Osteocyte (in vitro differentiated cells): Measurements from ENCODE around the gene NFIB. TPM values are rescaled to one million over a fixed set of nuclear protein-coding genes. Genes with fewer than 3 reads are reported as not detected.
A peak's percentile ranks its signal among the peaks of the same experiment; 100 is the strongest.

Source experiments
- DNase-seq: peaks from one replicate; pipeline ENCODE4 v3.0.0; 2021; ENCODE audit warnings: mixed read lengths; ENCODE audit not compliant: unreplicated experiment; ENCODE audit errors: extremely low spot score
- H3K27ac Mint-ChIP-seq: one replicate; pipeline ENCODE4 v1.8.0; 2021; ENCODE audit warnings: mild to moderate bottlenecking, mixed read lengths; ENCODE audit not compliant: unreplicated experiment
- H3K27me3 Mint-ChIP-seq: one replicate; pipeline ENCODE4 v1.8.0; 2021; ENCODE audit warnings: mixed read lengths; ENCODE audit not compliant: unreplicated experiment
- H3K36me3 Mint-ChIP-seq: one replicate; pipeline ENCODE4 v1.8.0; 2021; ENCODE audit warnings: mixed read lengths; ENCODE audit not compliant: unreplicated experiment
- H3K4me1 Mint-ChIP-seq: one replicate; pipeline ENCODE4 v1.8.0; 2021; ENCODE audit warnings: mixed read lengths; ENCODE audit not compliant: unreplicated experiment
- H3K4me3 Mint-ChIP-seq: one replicate; pipeline ENCODE4 v1.8.0; 2021; ENCODE audit warnings: mild to moderate bottlenecking, moderate library complexity, mixed read lengths; ENCODE audit not compliant: unreplicated experiment
- H3K9me3 Mint-ChIP-seq: one replicate; pipeline ENCODE4 v1.8.0; 2021; ENCODE audit warnings: mixed read lengths; ENCODE audit not compliant: unreplicated experiment
- total RNA-seq: library from RNA; stranded (reverse); gene quantifications from 2 replicates; pipeline ENCODE4 v1.2.1, GENCODE V29; 2021
- TF ChIP-seq, protein P1 (sequence below): fragments of 200-600 bp; sonication (generic); IDR thresholded peaks from 2 replicates; pipeline ENCODE4 v1.5.0; 2021; ENCODE audit warnings: antibody characterized with exemption, mild to moderate bottlenecking, moderate library complexity

The NFIB gene
- total RNA-seq, 1 donor from 2014 or later = 36.1 TPM

- no peak for DNase-seq
- TF ChIP-seq, protein P1, sequence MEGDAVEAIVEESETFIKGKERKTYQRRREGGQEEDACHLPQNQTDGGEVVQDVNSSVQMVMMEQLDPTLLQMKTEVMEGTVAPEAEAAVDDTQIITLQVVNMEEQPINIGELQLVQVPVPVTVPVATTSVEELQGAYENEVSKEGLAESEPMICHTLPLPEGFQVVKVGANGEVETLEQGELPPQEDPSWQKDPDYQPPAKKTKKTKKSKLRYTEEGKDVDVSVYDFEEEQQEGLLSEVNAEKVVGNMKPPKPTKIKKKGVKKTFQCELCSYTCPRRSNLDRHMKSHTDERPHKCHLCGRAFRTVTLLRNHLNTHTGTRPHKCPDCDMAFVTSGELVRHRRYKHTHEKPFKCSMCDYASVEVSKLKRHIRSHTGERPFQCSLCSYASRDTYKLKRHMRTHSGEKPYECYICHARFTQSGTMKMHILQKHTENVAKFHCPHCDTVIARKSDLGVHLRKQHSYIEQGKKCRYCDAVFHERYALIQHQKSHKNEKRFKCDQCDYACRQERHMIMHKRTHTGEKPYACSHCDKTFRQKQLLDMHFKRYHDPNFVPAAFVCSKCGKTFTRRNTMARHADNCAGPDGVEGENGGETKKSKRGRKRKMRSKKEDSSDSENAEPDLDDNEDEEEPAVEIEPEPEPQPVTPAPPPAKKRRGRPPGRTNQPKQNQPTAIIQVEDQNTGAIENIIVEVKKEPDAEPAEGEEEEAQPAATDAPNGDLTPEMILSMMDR = no peak
- Mint-ChIP-seq H3K9me3 (no peaks in the 10 kb centered on the region), H3K27ac (no peak overlapping the region), H3K27me3 (no peaks in the 10 kb centered on the region), H3K4me3 (no peak overlapping the region), H3K4me1 (peaks cover 54% of the 10 kb centered on the region), H3K36me3 (no peaks in the 10 kb centered on the region)
Observed at GRCh38 chr9:14318934-14319580, 5.1 kb upstream of the NFIB start.

DNA sequence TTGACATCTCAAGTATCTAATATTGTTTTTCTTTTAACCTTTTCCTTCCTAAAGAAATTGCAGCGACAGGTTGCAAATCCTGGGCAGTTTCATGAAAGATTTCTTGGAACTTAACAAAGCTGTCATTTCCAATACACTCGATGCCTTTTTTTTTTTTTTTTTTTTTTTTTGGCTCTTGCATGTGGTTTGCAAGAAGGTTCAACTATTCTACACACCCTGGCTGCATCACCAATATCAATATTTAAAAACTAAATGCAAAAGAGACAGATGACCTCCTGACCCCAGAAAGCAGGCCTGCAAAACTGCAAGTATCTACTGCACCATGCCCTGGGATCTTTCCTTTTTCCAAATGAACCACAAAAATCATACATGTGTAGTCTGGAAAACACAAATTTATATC is 4.4 kb upstream of the NFIB start:
- DNase-seq = no peak
- no peaks in the 10 kb centered on the region for H3K27me3 Mint-ChIP-seq

GRCh38 chr9:14317667-14318320 is 3.9 kb upstream of the NFIB start:
- TF ChIP-seq, protein P1 = no peak
- Mint-ChIP-seq H3K27me3 (no peaks in the 10 kb centered on the region), H3K36me3 (no peaks in the 10 kb centered on the region), H3K9me3 (no peaks in the 10 kb centered on the region), H3K4me3 (no peak overlapping the region), H3K4me1 (peaks cover 51% of the 10 kb centered on the region), H3K27ac (no peak overlapping the region)
- DNase-seq = no peak

More for the DNA sequence above, 4.4 kb upstream of the NFIB start:
- H3K4me1 Mint-ChIP-seq = peaks cover 54% of the 10 kb centered on the region
- TF ChIP-seq, protein P1 = no peak
- no peaks in the 10 kb centered on the region for H3K9me3 Mint-ChIP-seq
- no peak overlapping the region for H3K27ac Mint-ChIP-seq
- H3K36me3 Mint-ChIP-seq = no peaks in the 10 kb centered on the region
- H3K4me3 Mint-ChIP-seq = no peak overlapping the region

DNA sequence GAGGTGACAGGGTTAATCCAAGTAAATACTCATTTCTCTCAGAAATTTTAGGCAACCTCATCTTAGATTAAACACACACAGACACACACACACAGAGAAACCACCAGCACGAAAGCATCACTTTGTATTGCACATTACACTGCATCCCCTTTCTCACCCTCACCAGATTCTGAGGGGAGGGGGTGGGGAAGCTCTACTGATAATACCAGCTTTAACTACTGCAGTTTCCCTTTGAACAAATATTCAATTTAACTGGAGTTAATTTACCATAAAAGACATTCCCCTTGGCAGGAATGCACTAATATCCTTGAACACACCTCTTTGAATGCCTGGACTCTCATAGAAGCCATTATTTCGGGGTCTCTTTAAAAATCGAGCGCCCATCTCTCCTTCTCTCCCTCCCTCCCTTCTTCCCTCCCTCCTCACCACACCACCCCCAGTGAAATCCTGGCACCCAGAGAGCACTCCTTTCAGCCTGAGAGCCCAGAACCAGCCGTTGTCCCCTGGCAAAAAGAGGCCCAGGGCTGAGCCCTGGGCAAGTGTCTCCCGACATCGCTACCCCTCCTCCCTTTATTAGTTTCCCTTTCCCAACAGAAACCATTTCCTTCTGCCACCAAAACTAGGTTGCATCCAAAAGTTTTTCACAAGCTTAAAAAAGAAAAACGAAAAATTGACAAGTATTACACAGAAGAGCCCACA is 2.8 kb upstream of the NFIB start:
- H3K27ac Mint-ChIP-seq = no peak overlapping the region
- H3K27me3 Mint-ChIP-seq = no peaks in the 10 kb centered on the region
- DNase-seq = no peak
- no peaks in the 10 kb centered on the region for H3K36me3 Mint-ChIP-seq
- no peaks in the 10 kb centered on the region for H3K9me3 Mint-ChIP-seq
- H3K4me1 Mint-ChIP-seq = peaks cover 55% of the 10 kb centered on the region
- TF ChIP-seq, protein P1 = no peak
- H3K4me3 Mint-ChIP-seq = peak overlapping the region; percentile 89
